GM18951 (cell line): ENCODE results near the gene PRPF39.

ENCODE experiments used
- POLR2A ChIP-seq: IDR thresholded peaks from 4 replicates; pipeline ENCODE4 v1.6.1; 2011; ENCODE audit warnings: mild to moderate bottlenecking; ENCODE audit not compliant: insufficient read length, insufficient read depth; ENCODE audit errors: extremely low read depth
- in situ Hi-C: fragments of 300-500 bp; cut with MboI; formaldehyde crosslinking; loops from one replicate; pipeline ENCODE4 v1.12.0; 2022; ENCODE audit warnings: low sequenced_read_pairs, mixed read lengths, inconsistent platforms; ENCODE audit not compliant: unreplicated experiment

Gene PRPF39, protein sequence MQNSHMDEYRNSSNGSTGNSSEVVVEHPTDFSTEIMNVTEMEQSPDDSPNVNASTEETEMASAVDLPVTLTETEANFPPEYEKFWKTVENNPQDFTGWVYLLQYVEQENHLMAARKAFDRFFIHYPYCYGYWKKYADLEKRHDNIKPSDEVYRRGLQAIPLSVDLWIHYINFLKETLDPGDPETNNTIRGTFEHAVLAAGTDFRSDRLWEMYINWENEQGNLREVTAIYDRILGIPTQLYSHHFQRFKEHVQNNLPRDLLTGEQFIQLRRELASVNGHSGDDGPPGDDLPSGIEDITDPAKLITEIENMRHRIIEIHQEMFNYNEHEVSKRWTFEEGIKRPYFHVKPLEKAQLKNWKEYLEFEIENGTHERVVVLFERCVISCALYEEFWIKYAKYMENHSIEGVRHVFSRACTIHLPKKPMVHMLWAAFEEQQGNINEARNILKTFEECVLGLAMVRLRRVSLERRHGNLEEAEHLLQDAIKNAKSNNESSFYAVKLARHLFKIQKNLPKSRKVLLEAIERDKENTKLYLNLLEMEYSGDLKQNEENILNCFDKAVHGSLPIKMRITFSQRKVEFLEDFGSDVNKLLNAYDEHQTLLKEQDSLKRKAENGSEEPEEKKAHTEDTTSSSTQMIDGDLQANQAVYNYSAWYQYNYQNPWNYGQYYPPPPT

DNA sequence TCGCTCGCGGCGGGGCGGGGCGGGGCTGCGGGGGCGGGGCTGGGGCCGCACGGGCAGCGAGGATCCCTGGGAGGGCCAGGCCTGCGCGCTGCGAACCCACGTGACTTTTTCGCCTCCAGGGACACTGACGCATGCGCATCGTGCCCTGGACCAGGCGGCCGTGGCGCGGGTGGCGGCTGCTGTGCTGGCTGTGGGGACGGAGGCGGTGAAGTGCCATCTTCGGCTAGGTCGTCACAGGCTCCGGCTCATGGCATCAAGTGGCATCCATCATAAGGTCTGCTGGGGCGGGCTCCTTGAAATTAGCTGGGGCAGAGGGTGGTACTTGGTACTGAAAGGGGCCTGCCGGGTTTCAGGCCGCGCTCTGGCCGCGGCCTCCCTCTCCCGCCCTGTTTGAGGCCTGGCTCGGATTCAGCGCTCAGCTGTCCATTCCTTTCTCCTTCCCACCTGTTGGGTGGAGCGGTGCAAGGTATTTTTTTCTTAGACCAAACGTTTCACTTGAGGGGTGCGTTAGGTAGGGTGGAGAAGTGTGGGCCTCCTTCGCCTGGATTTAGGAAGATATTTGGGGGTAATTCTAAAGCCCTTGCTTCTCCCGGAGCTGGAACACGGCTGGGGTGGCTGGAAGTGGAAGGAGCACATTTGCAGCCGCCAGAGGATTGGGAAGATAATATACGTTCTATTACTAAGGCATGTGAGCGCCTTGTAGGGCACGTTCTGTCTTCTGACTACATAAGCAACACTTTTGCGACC lies at the start of gene PRPF39:
Gene PRPF39, plus strand, starts transcription at position 141 of the 747 bp plus-strand sequence. CDS start 11,124 bp downstream, outside the sequence.
- peak; percentile 98 for TF ChIP-seq POLR2A
- in situ Hi-C loops: no loop called here

DNA sequence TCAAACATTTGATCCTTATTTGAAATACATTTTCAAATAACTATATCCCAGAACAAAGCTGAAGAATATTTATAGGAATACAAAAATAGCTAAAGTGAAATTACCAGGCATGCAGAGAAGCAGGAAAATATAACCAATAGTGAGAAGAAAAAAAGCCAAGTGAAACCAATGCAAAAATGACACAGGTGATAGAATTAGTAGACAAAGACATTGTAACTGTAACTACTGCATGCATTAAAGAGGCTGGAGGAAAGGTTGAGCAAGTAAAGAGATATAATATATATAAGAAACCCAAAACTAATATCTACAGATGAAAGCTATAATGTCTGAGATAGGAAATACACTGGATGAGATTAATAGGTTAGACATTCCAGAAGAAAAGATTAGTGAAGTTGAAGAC lies 49.2 kb upstream of the PRPF39 start:
- in situ Hi-C loops: no loop called here
- no peak for TF ChIP-seq POLR2A

DNA sequence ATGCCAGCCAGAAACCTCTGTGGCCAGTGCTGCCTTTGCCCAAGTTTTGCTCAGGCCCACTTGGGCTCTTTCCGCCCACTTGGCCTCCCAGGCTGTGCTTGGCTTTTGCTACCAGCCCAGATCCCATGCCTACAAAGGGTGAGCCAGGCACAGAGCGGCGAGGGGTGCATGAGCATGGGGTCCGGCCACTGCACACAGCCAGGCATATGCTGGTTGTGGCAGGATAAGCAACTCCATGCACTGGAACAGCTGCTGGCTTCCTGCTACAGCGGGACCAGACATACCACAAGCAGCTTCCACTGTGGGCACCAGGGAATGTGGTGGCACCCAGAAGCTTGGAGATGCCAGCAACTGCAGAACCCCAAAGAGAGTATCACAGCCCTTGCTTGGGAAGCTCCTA lies 45.7 kb upstream of the PRPF39 start:
- TF ChIP-seq POLR2A: no peak

GRCh38 chr14:45038865-45039264 lies 45.1 kb upstream of the PRPF39 start:
- no peak for TF ChIP-seq POLR2A
- in situ Hi-C loops: no loop called here

More for the DNA sequence above, 45.7 kb upstream of the PRPF39 start:
- in situ Hi-C loops: no loop called here

DNA sequence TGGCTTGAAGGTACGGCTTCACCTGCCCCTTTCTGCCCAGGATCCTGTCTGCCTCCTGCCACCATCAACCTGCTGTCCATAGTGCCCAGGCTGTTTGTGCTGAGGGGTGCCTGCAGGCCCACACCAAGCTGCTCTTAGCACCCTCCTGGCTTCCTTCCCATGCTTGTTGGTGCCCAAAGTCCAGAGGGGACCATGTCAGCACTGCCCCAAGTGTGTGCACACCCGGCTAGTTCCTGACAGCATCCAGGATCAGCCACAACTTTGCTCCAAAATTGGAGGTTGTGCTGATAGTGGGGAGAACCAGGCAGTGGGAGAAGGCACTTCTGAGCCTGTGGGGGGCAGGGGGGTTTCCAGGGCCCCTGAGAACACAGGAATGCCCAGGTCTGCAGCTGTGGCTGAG lies 44.5 kb upstream of the PRPF39 start:
- in situ Hi-C loops: no loop called here

GRCh38 chr14:45041641-45042040 lies 42.3 kb upstream of the PRPF39 start:
- in situ Hi-C loops: no loop called here
- no peak for TF ChIP-seq POLR2A

More for the DNA sequence above, 44.5 kb upstream of the PRPF39 start:
- no peak for TF ChIP-seq POLR2A

DNA sequence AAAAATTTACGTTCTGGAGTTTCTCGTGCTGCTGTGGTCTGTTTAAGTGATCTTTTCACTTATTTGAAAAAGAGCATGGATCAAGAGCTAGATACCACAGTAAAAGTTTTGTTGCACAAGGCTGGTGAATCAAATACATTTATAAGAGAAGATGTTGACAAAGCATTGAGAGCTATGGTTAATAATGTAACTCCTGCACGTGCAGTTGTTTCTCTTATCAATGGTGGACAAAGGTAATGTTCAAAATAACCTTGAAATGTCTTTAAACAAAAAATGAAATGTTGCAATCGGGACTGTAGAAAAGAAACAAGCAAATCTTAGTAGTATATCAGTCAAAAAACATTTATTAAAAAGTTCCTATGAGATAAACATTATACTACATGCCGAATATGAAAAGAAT lies 39.3 kb upstream of the PRPF39 start:
- in situ Hi-C loops: no loop called here
- TF ChIP-seq POLR2A: no peak

DNA sequence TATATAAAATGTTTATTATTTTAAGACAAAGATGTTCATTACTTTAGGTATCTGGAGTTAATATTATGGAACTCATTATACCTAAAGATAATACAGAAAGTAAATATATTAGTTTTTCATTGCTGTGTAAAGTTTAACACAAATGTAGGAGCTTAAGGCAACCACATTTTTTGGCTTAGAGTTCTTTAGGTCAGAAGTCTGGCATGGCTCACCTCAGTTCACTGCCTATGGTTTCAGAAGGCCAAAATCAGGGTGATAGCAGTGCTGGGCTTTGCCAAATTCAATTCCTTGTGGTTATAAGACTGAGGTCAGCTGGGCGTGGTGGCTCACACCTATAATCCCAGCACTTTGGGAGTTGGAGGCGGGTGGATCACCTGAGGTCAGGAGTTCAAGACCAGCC lies 35.5 kb upstream of the PRPF39 start:
- TF ChIP-seq POLR2A: no peak
- in situ Hi-C loops: no loop called here

- in situ Hi-C loops: no loop called here
- TF ChIP-seq POLR2A: no peak
Observed at GRCh38 chr14:45051180-45051579, 32.7 kb upstream of the PRPF39 start.

DNA sequence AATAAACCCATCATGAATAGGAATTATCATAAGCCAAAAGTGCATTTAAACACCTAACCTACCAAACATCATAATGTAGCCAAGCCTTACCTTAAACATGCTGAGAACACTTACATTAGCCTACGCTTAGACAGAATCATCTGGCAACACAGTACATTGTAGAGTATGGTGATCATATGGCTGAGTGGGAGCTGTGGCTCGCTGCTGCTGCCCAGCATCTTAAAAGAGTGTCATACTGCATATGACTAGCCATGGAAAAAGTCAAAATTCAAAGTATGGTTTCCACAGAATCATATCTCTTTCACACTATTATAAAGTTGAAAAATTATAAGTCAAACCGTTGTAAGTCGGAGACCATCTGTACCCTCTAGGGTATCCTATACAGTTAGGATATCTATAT lies 32.0 kb upstream of the PRPF39 start:
- no peak for TF ChIP-seq POLR2A
- in situ Hi-C loops: no loop called here

DNA sequence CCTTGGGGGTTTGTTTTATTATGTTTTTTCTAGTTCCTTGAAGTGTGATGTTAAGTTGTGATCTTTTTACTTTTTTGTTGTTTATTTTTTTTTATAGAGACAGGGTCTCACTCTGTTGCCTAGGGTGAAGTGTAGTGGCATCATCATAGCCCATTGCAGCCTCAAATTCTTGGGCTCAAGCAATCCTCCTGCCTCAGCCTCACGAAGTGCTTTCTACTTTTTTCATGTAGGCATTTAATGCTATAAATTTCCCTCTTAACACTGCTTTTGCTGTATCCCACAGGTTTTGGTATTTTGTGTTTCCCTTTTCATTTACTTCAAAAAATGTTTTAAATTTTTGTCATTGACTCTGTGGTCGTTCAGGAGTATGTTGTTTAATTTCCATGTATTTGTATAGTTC lies 26.6 kb upstream of the PRPF39 start:
- TF ChIP-seq POLR2A: no peak
- in situ Hi-C loops: no loop called here

DNA sequence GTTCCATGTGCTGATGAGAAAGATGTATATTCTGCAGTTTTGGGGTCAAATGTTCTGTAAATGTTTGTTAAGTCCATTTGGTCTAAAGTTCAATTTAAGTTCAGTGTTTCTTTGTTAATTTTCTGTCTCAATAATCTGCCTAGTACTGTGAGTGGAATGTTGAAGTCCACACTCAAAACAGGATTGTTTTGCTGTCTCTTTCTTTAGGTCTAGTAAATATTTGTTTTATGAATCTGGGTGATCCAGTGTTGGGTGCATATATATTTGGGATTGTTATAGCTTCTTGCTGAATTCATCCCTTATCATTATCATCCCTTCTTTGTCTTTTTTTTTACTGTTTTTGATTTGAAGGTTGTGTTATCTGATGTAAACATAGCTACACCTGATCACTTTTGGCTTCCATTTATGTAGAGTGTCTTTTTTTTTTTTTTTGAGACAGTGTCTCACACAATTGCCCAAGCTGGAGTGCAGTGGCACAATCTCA lies 26.0 kb upstream of the PRPF39 start:
- in situ Hi-C loops: no loop called here
- no peak for TF ChIP-seq POLR2A

- in situ Hi-C loops: no loop called here
- TF ChIP-seq POLR2A: no peak
Observed at GRCh38 chr14:45060551-45060950, 23.4 kb upstream of the PRPF39 start.

DNA sequence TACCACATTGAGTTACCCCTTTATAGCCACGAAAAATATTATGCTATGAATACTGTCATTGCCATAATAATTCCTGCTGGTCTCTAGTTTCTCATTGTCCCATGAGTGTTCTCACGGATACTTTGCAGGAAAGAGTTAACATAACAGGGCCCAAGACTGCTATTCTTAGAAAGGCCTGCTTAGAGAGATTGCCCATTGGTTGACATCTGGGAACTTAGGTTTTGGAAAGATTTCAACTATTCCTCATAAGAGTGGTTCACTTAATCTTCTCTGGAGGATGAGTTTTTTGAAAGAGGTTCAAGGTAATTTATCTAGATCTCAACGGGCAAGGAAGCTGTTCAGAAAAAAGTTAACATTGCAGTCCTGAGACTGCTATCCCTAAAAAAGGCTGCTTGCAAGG lies 18.4 kb upstream of the PRPF39 start:
- in situ Hi-C loops: no loop called here
- TF ChIP-seq POLR2A: no peak

DNA sequence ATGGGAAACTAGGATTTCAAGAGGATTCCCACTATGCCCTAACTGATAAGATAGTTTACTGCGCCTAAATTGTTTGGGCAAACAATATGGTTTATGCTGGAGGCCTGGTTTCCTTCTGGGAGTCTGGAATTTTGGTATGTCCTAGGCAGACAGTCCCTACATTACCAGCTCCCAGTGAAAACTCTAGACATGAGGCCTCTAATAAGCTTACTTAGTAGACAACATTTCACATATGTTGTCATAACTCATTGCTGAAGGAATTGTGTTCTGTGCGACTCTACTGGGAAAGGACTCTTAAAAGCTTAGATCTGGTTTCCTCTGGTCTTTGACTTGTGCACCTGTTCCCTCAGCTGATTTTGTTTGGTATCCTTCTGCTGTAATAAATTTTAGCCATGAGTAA lies 18.0 kb upstream of the PRPF39 start:
- TF ChIP-seq POLR2A: no peak

More for the DNA sequence above, 18.0 kb upstream of the PRPF39 start:
- in situ Hi-C loops: no loop called here
